ENCODE data around the gene DNAJC1. TPM values are rescaled to one million over a fixed set of nuclear protein-coding genes. Genes with fewer than 3 reads are reported as not detected.

The DNAJC1 gene
- total RNA-seq, 1 experiment from 2014 or later = 12.9 TPM

DNA sequence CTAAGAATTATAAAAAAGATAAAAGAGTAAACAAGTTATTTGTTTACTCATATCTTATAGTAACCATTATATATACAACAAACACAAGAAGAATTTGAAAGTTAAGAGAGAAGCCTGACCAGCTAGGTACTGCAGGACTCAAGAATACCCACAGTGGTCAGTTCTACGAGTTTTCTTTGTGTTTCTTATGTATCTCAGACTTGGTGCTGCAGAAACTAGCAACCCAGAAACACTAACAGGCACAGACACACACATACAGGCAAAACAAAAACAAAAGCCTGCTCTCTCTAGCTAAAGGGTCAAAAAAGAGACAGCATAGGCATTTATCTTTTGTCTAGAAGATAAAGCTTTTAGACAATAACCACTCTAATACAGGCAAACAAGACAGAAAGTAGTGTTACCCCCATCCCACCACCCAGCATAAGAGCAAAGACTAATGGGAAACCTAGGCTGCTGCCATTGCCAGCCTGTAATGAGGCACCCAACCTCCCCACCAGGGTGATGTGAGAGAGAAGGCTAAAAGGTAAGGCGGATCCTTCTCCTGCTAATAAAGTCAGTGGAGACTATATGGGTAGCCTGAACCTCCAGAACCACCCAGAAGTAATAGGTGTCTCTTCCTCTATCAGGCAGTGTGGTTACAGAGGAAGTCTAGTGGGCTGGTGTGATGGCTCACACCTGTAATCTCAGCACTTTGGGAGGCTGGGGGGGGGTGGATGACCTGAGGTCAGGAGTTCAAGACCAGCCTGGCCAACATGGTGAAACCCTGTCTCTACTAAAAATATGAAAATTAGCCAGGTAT, 113.9 kb downstream of the DNAJC1 start:
- Histone ChIP-seq H3K36me3 (ENCODE audit: control insufficient read depth, insufficient read depth, low read length) (no peaks in the 10 kb centered on the region), H3K4me1 (ENCODE audit: control insufficient read depth, insufficient read depth, low read length) (no peaks in the 10 kb centered on the region), H3K9me3 (ENCODE audit: control insufficient read depth, insufficient read depth, low read depth, low read length) (peaks cover 6% of the 10 kb centered on the region; the same call in 1 of the 2 replicates), H3K4me3 (ENCODE audit: low read depth in 2 of 2, low read length in 2 of 2) (no peak overlapping the region), H3K27ac (ENCODE audit: low read length) (no peak overlapping the region), H3K27me3 (ENCODE audit: control insufficient read depth, insufficient read depth, low read length) (no peaks in the 10 kb centered on the region)
- TF ChIP-seq, protein P1, sequence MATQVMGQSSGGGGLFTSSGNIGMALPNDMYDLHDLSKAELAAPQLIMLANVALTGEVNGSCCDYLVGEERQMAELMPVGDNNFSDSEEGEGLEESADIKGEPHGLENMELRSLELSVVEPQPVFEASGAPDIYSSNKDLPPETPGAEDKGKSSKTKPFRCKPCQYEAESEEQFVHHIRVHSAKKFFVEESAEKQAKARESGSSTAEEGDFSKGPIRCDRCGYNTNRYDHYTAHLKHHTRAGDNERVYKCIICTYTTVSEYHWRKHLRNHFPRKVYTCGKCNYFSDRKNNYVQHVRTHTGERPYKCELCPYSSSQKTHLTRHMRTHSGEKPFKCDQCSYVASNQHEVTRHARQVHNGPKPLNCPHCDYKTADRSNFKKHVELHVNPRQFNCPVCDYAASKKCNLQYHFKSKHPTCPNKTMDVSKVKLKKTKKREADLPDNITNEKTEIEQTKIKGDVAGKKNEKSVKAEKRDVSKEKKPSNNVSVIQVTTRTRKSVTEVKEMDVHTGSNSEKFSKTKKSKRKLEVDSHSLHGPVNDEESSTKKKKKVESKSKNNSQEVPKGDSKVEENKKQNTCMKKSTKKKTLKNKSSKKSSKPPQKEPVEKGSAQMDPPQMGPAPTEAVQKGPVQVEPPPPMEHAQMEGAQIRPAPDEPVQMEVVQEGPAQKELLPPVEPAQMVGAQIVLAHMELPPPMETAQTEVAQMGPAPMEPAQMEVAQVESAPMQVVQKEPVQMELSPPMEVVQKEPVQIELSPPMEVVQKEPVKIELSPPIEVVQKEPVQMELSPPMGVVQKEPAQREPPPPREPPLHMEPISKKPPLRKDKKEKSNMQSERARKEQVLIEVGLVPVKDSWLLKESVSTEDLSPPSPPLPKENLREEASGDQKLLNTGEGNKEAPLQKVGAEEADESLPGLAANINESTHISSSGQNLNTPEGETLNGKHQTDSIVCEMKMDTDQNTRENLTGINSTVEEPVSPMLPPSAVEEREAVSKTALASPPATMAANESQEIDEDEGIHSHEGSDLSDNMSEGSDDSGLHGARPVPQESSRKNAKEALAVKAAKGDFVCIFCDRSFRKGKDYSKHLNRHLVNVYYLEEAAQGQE (IDR thresholded peaks at IDR 0.05; ENCODE audit: insufficient read depth in 1 of 2, low read depth in 2 of 2, low read length in 1 of 2) = no peak
- TF ChIP-seq POLR2AphosphoS5 (IDR thresholded peaks at IDR 0.05; ENCODE audit: low read depth, low read length) (no peak), TCF7L2 (IDR thresholded peaks at IDR 0.05; ENCODE audit: low read depth, low read length) (no peak), SIN3A (IDR thresholded peaks at IDR 0.05; ENCODE audit: borderline replicate concordance, insufficient read depth, low read depth, low read length) (no peak)
- TF ChIP-seq, protein P2, sequence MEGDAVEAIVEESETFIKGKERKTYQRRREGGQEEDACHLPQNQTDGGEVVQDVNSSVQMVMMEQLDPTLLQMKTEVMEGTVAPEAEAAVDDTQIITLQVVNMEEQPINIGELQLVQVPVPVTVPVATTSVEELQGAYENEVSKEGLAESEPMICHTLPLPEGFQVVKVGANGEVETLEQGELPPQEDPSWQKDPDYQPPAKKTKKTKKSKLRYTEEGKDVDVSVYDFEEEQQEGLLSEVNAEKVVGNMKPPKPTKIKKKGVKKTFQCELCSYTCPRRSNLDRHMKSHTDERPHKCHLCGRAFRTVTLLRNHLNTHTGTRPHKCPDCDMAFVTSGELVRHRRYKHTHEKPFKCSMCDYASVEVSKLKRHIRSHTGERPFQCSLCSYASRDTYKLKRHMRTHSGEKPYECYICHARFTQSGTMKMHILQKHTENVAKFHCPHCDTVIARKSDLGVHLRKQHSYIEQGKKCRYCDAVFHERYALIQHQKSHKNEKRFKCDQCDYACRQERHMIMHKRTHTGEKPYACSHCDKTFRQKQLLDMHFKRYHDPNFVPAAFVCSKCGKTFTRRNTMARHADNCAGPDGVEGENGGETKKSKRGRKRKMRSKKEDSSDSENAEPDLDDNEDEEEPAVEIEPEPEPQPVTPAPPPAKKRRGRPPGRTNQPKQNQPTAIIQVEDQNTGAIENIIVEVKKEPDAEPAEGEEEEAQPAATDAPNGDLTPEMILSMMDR (IDR thresholded peaks at IDR 0.05) = no peak
- no peak for ATAC-seq
- DNase-seq (ENCODE audit: low read depth, low spot score) = no peak
- intact Hi-C loops (cut with micrococcal nuclease; ENCODE audit: unreplicated experiment) = no loop called here
- CTCF ChIA-PET = no interaction called here
- in situ Hi-C loops (cut with HindIII; ENCODE audit: low pct_unique_long_range_greater_than_20kb, low sequenced_read_pairs) = no loop called here
- POLR2A ChIA-PET = no interaction called here
- BruUV-seq (replicated peaks) = no TSS peak

DNA sequence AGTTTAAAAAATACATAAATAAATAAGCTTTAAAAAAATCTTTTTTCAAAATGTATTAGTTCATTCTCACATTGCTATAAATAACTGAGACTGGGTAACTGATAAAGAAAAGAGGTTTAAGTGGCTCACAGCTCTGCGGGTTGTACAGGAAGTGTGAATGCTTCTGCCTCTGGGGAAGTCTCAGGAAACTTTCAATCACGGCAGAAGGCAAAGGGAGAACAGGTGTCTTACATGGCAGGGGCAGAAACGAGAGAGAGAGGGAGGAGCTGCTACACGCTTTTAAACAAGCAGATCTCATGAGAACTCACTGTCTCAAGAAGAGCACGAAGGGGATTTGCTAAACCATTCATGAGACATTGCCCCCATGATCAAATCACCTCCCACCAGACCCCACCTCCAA, 114.6 kb downstream of the DNAJC1 start:
- ATAC-seq (no peak), DNase-seq (ENCODE audit: low read depth, low spot score) (no peak)
- ChIA-PET POLR2A (no interaction called here), CTCF (no interaction called here)
- in situ Hi-C loops (cut with HindIII; ENCODE audit: low pct_unique_long_range_greater_than_20kb, low sequenced_read_pairs) (no loop called here), intact Hi-C loops (cut with micrococcal nuclease; ENCODE audit: unreplicated experiment) (no loop called here)
- H3K27me3 ChIP-seq (ENCODE audit: control insufficient read depth, insufficient read depth, low read length) = no peaks in the 10 kb centered on the region
- no peaks in the 10 kb centered on the region for H3K4me1 ChIP-seq (ENCODE audit: control insufficient read depth, insufficient read depth, low read length)
- peaks cover 6% of the 10 kb centered on the region; the same call in 1 of the 2 replicates for H3K9me3 ChIP-seq (ENCODE audit: control insufficient read depth, insufficient read depth, low read depth, low read length)
- no peak overlapping the region for H3K4me3 ChIP-seq (ENCODE audit: low read depth in 2 of 2, low read length in 2 of 2)
- TF ChIP-seq, protein P2 (IDR thresholded peaks at IDR 0.05) = no peak
- TF ChIP-seq SIN3A (IDR thresholded peaks at IDR 0.05; ENCODE audit: borderline replicate concordance, insufficient read depth, low read depth, low read length) (no peak), POLR2AphosphoS5 (IDR thresholded peaks at IDR 0.05; ENCODE audit: low read depth, low read length) (no peak), TCF7L2 (IDR thresholded peaks at IDR 0.05; ENCODE audit: low read depth, low read length) (no peak)
- TF ChIP-seq, protein P1 (IDR thresholded peaks at IDR 0.05; ENCODE audit: insufficient read depth in 1 of 2, low read depth in 2 of 2, low read length in 1 of 2) = no peak
- H3K36me3 ChIP-seq (ENCODE audit: control insufficient read depth, insufficient read depth, low read length) = no peaks in the 10 kb centered on the region
- no TSS peak for BruUV-seq (replicated peaks)
- H3K27ac ChIP-seq (ENCODE audit: low read length) = no peak overlapping the region

Data from Panc1 (cell line).